Hepatocyte (in vitro differentiated cells): Measurements from ENCODE around the gene DPF3. TPM values are rescaled to one million over a fixed set of nuclear protein-coding genes. Genes with fewer than 3 reads are reported as not detected.

Experiments used
- DNase-seq: peaks from one replicate; pipeline ENCODE4 v3.0.0-alpha.2; 2016; ENCODE audit warnings: low spot score
- H2AFZ ChIP-seq: fragments of 200-600 bp; sonication (generic); 2 replicates; pipeline ENCODE4 v1.6.0; 2016; ENCODE audit warnings: antibody characterized with exemption, mild to moderate bottlenecking
- H3K27ac ChIP-seq: fragments of 200-600 bp; sonication (generic); 2 replicates; pipeline ENCODE4 v1.5.1; 2016; ENCODE audit warnings: mild to moderate bottlenecking
- H3K27me3 ChIP-seq: fragments of 200-600 bp; sonication (generic); 2 replicates; pipeline ENCODE4 v1.6.1; 2016
- H3K36me3 ChIP-seq: fragments of 200-600 bp; sonication (generic); replicated peaks from 2 replicates; pipeline ENCODE4 v1.5.1; 2016; ENCODE audit warnings: low read depth; ENCODE audit not compliant: insufficient read depth
- H3K4me1 ChIP-seq: fragments of 200-600 bp; sonication (generic); 2 replicates; pipeline ENCODE4 v1.5.1; 2016; ENCODE audit warnings: mild to moderate bottlenecking, moderate library complexity; ENCODE audit not compliant: insufficient read depth
- H3K4me2 ChIP-seq: fragments of 200-600 bp; sonication (generic); 2 replicates; pipeline ENCODE4 v1.6.0; 2016
- H3K4me3 ChIP-seq: fragments of 200-600 bp; sonication (generic); 2 replicates; pipeline ENCODE4 v1.5.1; 2016; ENCODE audit warnings: mild to moderate bottlenecking
- H3K79me2 ChIP-seq: fragments of 200-600 bp; sonication (generic); 2 replicates; pipeline ENCODE4 v1.6.0; 2017; ENCODE audit warnings: mild to moderate bottlenecking
- H3K9me2 ChIP-seq: fragments of 200-600 bp; sonication (generic); replicated peaks from 2 replicates; pipeline ENCODE4 v1.6.0; 2017; ENCODE audit warnings: mild to moderate bottlenecking; ENCODE audit not compliant: insufficient read depth
- H3K9me3 ChIP-seq: fragments of 200-600 bp; sonication (generic); 2 replicates; pipeline ENCODE4 v1.5.1; 2016; ENCODE audit warnings: low read depth, mild to moderate bottlenecking
- H4K20me1 ChIP-seq: fragments of 200-600 bp; sonication (generic); 2 replicates; pipeline ENCODE4 v1.6.0; 2016; ENCODE audit warnings: mild to moderate bottlenecking; ENCODE audit not compliant: insufficient read depth, poor library complexity, severe bottlenecking
- CTCF ChIP-seq: fragments of 200-600 bp; sonication (generic); IDR thresholded peaks from 2 replicates; pipeline ENCODE4 v1.5.1; 2016; ENCODE audit warnings: antibody characterized with exemption, mild to moderate bottlenecking; ENCODE audit not compliant: poor library complexity
- EZH2 ChIP-seq: fragments of 200-600 bp; sonication (generic); IDR thresholded peaks from 2 replicates; pipeline ENCODE4 v1.6.1; 2016; ENCODE audit warnings: antibody characterized with exemption, mild to moderate bottlenecking, borderline replicate concordance
- EZH2phosphoT487 ChIP-seq: fragments of 200-600 bp; sonication (generic); IDR thresholded peaks from one replicate; pipeline ENCODE4 v1.6.1; 2018; ENCODE audit warnings: antibody characterized with exemption, mild to moderate bottlenecking, low read depth, moderate library complexity; ENCODE audit not compliant: unreplicated experiment, severe bottlenecking
- WGBS: methylation state at CpG from one replicate; pipeline ENCODE4 v1.1.6; 2016; ENCODE audit warnings: low lambda C conversion rate; ENCODE audit errors: missing lambda C conversion rate; 5-methylcytosine and 5-hydroxymethylcytosine counted together
- polyA plus RNA-seq: library from polyadenylated mRNA; unstranded; fragments of >200 nt; fragmentation: Nextera tagmentation; extraction: Ambion mirVana; gene quantifications from 2 replicates; pipeline ENCODE4 v1.2.1, GENCODE V29; 2016
- total RNA-seq: library from RNA; depleted of rRNA; stranded (reverse); fragments of >200 nt; gene quantifications from 2 replicates; pipeline ENCODE4 v1.2.3, GENCODE V29; 2014

DPF3 gene
- total and polyA plus RNA-seq, 2 experiments from 2014 or later = 0.21 to 0.47 TPM

- no peaks in the 10 kb centered on the region for H3K9me3 ChIP-seq
- WGBS = 36% methylated on average over 2 of the region's 2 CpGs
- no peaks in the 10 kb centered on the region for H3K9me2 ChIP-seq
- no peak overlapping the region for H3K4me2 ChIP-seq
- H3K27ac ChIP-seq = no peak overlapping the region
- H3K4me3 ChIP-seq = no peak overlapping the region
- TF ChIP-seq CTCF = no peak
- TF ChIP-seq EZH2 = no peak
- TF ChIP-seq EZH2phosphoT487 = no peak
- H4K20me1 ChIP-seq = no peaks in the 10 kb centered on the region
- peaks cover 45% of the 10 kb centered on the region for H3K27me3 ChIP-seq
- DNase-seq = no peak
- H3K79me2 ChIP-seq = no peaks in the 10 kb centered on the region
- H2AFZ ChIP-seq = no peak overlapping the region
- H3K4me1 ChIP-seq = peaks cover 10% of the 10 kb centered on the region
- H3K36me3 ChIP-seq = no peaks in the 10 kb centered on the region
These were observed 5.7 kb downstream of the DPF3 start for GRCh38 chr14:72888192-72888591.

DNA sequence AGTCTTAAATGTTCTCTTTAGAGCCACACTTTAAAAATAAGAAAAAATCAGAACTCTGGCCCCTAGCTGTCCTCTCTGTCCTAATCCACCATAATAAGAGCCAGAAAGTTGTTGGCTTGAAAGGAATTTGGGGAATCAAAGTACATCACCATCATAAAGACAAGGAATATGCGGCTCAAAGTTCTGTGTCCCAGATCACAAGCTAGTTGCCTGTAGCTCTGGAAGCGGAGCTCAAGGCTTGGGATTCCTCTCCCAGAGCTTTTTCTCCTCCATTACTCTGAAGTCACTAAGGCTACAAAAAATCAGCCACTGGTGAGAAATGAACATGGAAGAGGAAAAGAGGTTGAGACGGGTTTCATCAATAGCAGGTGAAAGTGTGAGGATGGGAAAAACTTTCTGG, 6.4 kb downstream of the DPF3 start:
- H4K20me1 ChIP-seq = no peaks in the 10 kb centered on the region
- H3K4me1 ChIP-seq = peaks cover 8% of the 10 kb centered on the region
- H3K36me3 ChIP-seq = no peaks in the 10 kb centered on the region
- no peaks in the 10 kb centered on the region for H3K9me3 ChIP-seq
- WGBS = 88% methylated on average over 3 of the region's 3 CpGs
- no peak overlapping the region for H3K4me2 ChIP-seq
- H3K9me2 ChIP-seq = no peaks in the 10 kb centered on the region
- no peak overlapping the region for H3K27ac ChIP-seq
- DNase-seq = no peak
- no peak for TF ChIP-seq EZH2
- TF ChIP-seq CTCF = no peak
- TF ChIP-seq EZH2phosphoT487 = no peak
- no peaks in the 10 kb centered on the region for H3K79me2 ChIP-seq
- no peak overlapping the region for H3K4me3 ChIP-seq
- peaks cover 45% of the 10 kb centered on the region for H3K27me3 ChIP-seq
- H2AFZ ChIP-seq = no peak overlapping the region

GRCh38 chr14:72884386-72884785, 9.5 kb downstream of the DPF3 start:
- no peak overlapping the region for H3K4me3 ChIP-seq
- H3K27me3 ChIP-seq = peaks cover 15% of the 10 kb centered on the region
- WGBS = 78% methylated on average over 4 of the region's 4 CpGs
- no peak for DNase-seq
- no peak overlapping the region for H2AFZ ChIP-seq
- H3K79me2 ChIP-seq = no peaks in the 10 kb centered on the region
- H3K27ac ChIP-seq = no peak overlapping the region
- no peaks in the 10 kb centered on the region for H3K9me3 ChIP-seq
- H3K4me1 ChIP-seq = no peaks in the 10 kb centered on the region
- no peak for TF ChIP-seq EZH2
- TF ChIP-seq EZH2phosphoT487 = no peak
- no peak for TF ChIP-seq CTCF
- no peaks in the 10 kb centered on the region for H3K36me3 ChIP-seq
- H4K20me1 ChIP-seq = no peaks in the 10 kb centered on the region
- H3K4me2 ChIP-seq = no peak overlapping the region
- H3K9me2 ChIP-seq = no peaks in the 10 kb centered on the region

GRCh38 chr14:72883961-72884360, 9.9 kb downstream of the DPF3 start:
- Histone ChIP-seq H3K9me2 (no peaks in the 10 kb centered on the region), H3K36me3 (no peaks in the 10 kb centered on the region), H3K27ac (no peak overlapping the region), H4K20me1 (no peaks in the 10 kb centered on the region), H3K9me3 (no peaks in the 10 kb centered on the region), H3K4me3 (no peak overlapping the region), H3K27me3 (peaks cover 11% of the 10 kb centered on the region), H3K4me2 (no peak overlapping the region), H2AFZ (no peak overlapping the region), H3K79me2 (no peaks in the 10 kb centered on the region), H3K4me1 (no peaks in the 10 kb centered on the region)
- 91% methylated on average over 4 of the region's 4 CpGs for WGBS
- no peak for DNase-seq
- TF ChIP-seq CTCF (no peak), EZH2 (no peak), EZH2phosphoT487 (no peak)
